Chondrocyte (in vitro differentiated cells): ENCODE measurements around the gene ZC3H12C. TPM values are rescaled to one million over a fixed set of nuclear protein-coding genes. Genes with fewer than 3 reads are reported as not detected.
"Not testable (repeated sequence)": the region's sequence is repeated elsewhere in the genome, so short reads cannot be mapped to it uniquely, and the experiment has no call there.

Experiments used
- DNase-seq: peaks from one replicate; pipeline ENCODE4 v3.0.0; 2021; ENCODE audit warnings: mixed read lengths, low spot score
- H3K27ac Mint-ChIP-seq: one replicate; pipeline ENCODE4 v1.8.0; 2021; ENCODE audit warnings: mild to moderate bottlenecking, moderate library complexity, mixed read lengths; ENCODE audit not compliant: unreplicated experiment
- H3K27me3 Mint-ChIP-seq: 2 replicates; pipeline ENCODE4 v1.8.0; 2021; ENCODE audit warnings: low read depth, mixed read lengths
- H3K36me3 Mint-ChIP-seq: 2 replicates; pipeline ENCODE4 v1.8.0; 2021; ENCODE audit warnings: low read depth, mixed read lengths
- H3K4me1 Mint-ChIP-seq: 2 replicates; pipeline ENCODE4 v1.8.0; 2021; ENCODE audit warnings: low read depth, mild to moderate bottlenecking, mixed read lengths
- H3K4me3 Mint-ChIP-seq: one replicate; pipeline ENCODE4 v1.8.0; 2021; ENCODE audit warnings: mild to moderate bottlenecking, moderate library complexity, mixed read lengths; ENCODE audit not compliant: unreplicated experiment
- H3K9me3 Mint-ChIP-seq: 2 replicates; pipeline ENCODE4 v1.8.0; 2021; ENCODE audit warnings: low read depth, mixed read lengths
- total RNA-seq: library from RNA; stranded (reverse); gene quantifications from 3 replicates; pipeline ENCODE4 v1.2.1, GENCODE V29; 2021
- TF ChIP-seq, protein P1 (sequence below): fragments of 200-600 bp; sonication (generic); IDR thresholded peaks from 2 replicates; pipeline ENCODE4 v1.5.0; 2021; ENCODE audit warnings: antibody characterized with exemption, mild to moderate bottlenecking, moderate library complexity

The ZC3H12C gene
- total RNA-seq, 1 donor from 2014 or later: 10.1 TPM

DNA sequence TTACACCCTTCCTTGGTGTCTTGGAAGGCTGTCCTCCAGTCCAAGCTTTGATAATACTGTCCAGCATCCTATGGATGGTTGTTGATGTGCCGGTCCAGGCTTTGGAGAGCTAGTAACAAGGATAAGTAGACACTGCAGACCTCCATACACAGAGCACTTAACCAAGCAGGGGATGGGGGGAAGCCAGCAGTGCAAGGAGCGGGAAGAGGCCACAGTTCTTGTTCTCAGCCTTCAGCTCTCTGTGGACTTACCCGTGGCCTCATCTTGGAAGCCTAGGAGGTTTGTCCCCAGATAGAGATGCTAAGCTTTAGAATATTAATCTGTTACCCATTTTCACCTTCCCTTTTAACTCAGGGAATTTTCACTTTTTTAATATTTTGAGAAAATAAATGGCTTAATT, 30.9 kb upstream of the ZC3H12C start:
- Mint-ChIP-seq H3K4me1 (peaks cover 14% of the 10 kb centered on the region), H3K9me3 (no peaks in the 10 kb centered on the region), H3K27ac (no peak overlapping the region), H3K36me3 (no peaks in the 10 kb centered on the region), H3K4me3 (no peak overlapping the region), H3K27me3 (no peaks in the 10 kb centered on the region)
- no peak for DNase-seq
- TF ChIP-seq, protein P1, sequence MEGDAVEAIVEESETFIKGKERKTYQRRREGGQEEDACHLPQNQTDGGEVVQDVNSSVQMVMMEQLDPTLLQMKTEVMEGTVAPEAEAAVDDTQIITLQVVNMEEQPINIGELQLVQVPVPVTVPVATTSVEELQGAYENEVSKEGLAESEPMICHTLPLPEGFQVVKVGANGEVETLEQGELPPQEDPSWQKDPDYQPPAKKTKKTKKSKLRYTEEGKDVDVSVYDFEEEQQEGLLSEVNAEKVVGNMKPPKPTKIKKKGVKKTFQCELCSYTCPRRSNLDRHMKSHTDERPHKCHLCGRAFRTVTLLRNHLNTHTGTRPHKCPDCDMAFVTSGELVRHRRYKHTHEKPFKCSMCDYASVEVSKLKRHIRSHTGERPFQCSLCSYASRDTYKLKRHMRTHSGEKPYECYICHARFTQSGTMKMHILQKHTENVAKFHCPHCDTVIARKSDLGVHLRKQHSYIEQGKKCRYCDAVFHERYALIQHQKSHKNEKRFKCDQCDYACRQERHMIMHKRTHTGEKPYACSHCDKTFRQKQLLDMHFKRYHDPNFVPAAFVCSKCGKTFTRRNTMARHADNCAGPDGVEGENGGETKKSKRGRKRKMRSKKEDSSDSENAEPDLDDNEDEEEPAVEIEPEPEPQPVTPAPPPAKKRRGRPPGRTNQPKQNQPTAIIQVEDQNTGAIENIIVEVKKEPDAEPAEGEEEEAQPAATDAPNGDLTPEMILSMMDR: no peak

DNA sequence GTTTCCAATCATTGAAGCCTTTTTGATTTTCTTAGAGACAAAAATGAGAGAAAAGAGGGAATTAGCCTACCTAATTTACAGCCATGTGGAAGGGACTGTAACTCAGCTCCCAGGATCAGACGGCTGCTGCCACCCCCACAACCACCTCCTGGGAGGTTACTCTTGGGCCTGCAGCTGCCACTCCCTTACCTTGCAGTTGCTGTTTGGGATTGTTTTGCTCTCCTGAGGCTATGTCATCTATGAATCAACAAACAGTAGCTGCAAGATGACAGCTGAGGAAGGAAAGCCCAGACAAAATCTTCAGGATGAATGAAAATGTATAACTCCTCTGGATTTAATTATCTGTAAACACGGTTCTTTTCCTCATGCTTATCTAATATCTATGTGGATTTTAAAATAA, 28.0 kb upstream of the ZC3H12C start:
- TF ChIP-seq, protein P1: no peak
- H3K27ac Mint-ChIP-seq: no peak overlapping the region
- no peak overlapping the region for H3K4me3 Mint-ChIP-seq
- no peak for DNase-seq
- no peaks in the 10 kb centered on the region for H3K27me3 Mint-ChIP-seq
- H3K9me3 Mint-ChIP-seq: no peaks in the 10 kb centered on the region
- H3K4me1 Mint-ChIP-seq: peaks cover 20% of the 10 kb centered on the region
- H3K36me3 Mint-ChIP-seq: no peaks in the 10 kb centered on the region

DNA sequence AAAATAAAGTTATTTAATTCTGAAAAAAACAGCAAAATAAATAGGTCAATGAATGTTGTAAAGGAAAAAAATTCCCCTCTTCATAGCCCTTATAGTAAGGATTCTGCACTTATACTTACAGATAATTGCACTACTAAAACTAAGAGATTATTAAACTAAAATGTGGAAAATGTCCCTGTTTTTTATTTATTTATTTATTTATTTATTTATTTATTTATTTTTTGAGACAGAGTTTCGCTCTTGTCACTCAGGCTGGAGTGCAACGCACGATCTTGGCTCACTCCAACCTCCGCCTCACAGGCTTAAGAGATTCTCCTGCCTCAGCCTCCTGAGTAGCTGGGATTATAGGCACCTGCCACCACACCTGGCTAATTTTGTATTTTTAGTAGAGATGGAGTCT, 25.2 kb upstream of the ZC3H12C start:
- H3K4me3 Mint-ChIP-seq, H3K27ac Mint-ChIP-seq, H3K9me3 Mint-ChIP-seq, DNase-seq, H3K27me3 Mint-ChIP-seq, H3K36me3 Mint-ChIP-seq: not testable (repeated sequence)
- H3K4me1 Mint-ChIP-seq: peaks cover 17% of the 10 kb centered on the region

DNA sequence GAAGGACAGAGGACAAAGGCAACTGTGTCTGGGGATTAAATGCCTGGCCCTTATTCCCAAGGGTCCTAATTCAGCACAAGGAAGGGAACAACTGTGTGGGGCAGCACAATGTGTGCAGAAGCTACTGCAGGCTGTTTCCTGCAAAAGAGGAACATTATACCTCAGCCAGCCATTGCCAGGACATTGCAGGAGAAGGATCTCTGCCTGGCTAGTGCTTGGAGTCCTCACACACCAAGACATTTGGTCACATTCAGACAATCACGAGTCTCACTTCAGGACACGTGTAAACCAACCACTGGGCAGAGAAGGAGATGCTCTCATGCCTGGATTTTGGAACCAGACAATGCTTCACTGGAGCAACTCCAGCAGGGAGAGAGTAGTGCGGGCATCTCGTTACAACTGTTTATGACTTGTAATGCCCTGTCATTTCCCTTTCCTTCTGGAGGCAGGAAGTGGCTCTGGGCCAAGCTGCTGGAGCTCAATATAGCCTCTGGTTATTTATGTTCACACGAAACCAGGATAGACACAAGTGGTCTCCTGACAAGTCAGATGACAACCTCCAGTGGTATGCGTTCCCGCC, 23.9 kb upstream of the ZC3H12C start:
- H3K4me1 Mint-ChIP-seq: peaks cover 17% of the 10 kb centered on the region
- TF ChIP-seq, protein P1: no peak
- DNase-seq: no peak
- H3K4me3 Mint-ChIP-seq: peak overlapping the region; percentile 10
- no peaks in the 10 kb centered on the region for H3K9me3 Mint-ChIP-seq
- H3K27me3 Mint-ChIP-seq: no peaks in the 10 kb centered on the region
- no peaks in the 10 kb centered on the region for H3K36me3 Mint-ChIP-seq
- H3K27ac Mint-ChIP-seq: peak overlapping the region; percentile 84

DNA sequence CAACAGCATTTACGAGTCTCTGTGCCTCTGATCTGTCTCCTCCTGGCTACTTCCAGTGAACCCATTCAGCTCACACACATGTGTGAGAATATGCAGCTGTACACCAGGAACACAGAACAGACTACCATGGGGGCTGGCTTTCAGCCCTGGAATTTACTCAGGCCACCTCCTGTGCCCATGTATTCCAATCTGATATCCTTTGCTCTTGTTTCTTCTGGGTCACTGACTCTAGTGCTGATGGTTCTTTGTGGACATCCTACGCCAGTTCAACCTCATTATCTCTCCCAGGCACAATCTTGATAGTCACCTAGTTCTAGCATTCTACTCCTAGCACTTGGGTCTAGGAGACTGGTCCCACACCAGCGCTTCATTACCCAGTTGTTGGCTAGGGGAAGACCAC, 23.0 kb upstream of the ZC3H12C start:
- no peaks in the 10 kb centered on the region for H3K27me3 Mint-ChIP-seq
- H3K4me1 Mint-ChIP-seq: peaks cover 17% of the 10 kb centered on the region
- no peaks in the 10 kb centered on the region for H3K36me3 Mint-ChIP-seq
- no peak overlapping the region for H3K4me3 Mint-ChIP-seq
- TF ChIP-seq, protein P1: no peak
- peak overlapping the region; percentile 78 for H3K27ac Mint-ChIP-seq
- H3K9me3 Mint-ChIP-seq: no peaks in the 10 kb centered on the region
- DNase-seq: no peak

DNA sequence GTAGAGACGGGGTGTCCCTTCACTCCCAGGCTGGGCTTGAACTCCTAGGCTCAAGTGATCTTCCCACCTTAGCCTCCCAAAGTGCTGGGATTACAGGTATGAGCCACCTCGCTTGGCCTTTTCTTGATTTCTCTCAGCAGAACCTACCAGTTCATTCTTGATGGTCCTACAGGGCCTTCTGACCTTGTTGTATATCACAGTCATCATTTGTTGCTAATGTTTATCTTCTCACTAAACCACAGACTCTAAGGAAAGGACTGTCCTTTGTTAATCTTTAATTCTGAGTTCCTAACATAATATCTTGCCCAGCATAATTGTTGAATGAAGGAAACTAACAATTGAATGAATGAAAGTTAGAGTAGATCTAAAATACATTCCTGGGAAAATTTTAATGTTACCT, 22.0 kb upstream of the ZC3H12C start:
- peaks cover 18% of the 10 kb centered on the region for H3K4me1 Mint-ChIP-seq
- no peak overlapping the region for H3K27ac Mint-ChIP-seq
- TF ChIP-seq, protein P1: no peak
- no peaks in the 10 kb centered on the region for H3K36me3 Mint-ChIP-seq
- no peaks in the 10 kb centered on the region for H3K9me3 Mint-ChIP-seq
- H3K4me3 Mint-ChIP-seq: no peak overlapping the region
- no peaks in the 10 kb centered on the region for H3K27me3 Mint-ChIP-seq
- DNase-seq: no peak
